ENCODE data around the gene PON2. TPM values are rescaled to one million over a fixed set of nuclear protein-coding genes. Genes with fewer than 3 reads are reported as not detected.

The PON2 gene
- total RNA-seq, 1 experiment from 2014 or later: 44.0 TPM

DNA sequence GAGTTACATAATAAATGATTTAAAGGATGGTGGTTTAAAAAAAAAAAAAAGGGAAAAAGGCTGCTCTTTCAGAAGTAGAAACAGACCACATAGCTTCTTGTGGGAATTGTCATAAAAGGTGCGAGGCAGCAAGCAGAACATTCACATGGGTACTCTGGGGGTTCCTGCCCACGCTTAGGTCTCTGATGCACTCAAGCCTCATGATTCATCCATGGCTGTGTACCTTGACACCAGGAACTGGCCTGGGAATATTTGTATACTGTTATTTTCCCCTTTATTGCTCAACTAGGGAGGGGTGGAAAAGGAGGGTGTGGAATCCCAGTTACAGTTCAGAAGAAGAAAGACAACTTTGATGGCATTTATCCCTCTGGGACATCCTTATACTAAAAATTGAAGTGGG, 4.0 kb downstream of the PON2 start (continued):
- TF ChIP-seq TCF7L2 (IDR thresholded peaks at IDR 0.05; ENCODE audit: borderline replicate concordance, extremely low read depth, insufficient read depth, insufficient read length): no peak
- no peak for TF ChIP-seq SRF (IDR thresholded peaks at IDR 0.05; ENCODE audit: low read depth)
- no peak for TF ChIP-seq RAD21 (IDR thresholded peaks at IDR 0.05; ENCODE audit: low read depth)
- TF ChIP-seq, protein P1, sequence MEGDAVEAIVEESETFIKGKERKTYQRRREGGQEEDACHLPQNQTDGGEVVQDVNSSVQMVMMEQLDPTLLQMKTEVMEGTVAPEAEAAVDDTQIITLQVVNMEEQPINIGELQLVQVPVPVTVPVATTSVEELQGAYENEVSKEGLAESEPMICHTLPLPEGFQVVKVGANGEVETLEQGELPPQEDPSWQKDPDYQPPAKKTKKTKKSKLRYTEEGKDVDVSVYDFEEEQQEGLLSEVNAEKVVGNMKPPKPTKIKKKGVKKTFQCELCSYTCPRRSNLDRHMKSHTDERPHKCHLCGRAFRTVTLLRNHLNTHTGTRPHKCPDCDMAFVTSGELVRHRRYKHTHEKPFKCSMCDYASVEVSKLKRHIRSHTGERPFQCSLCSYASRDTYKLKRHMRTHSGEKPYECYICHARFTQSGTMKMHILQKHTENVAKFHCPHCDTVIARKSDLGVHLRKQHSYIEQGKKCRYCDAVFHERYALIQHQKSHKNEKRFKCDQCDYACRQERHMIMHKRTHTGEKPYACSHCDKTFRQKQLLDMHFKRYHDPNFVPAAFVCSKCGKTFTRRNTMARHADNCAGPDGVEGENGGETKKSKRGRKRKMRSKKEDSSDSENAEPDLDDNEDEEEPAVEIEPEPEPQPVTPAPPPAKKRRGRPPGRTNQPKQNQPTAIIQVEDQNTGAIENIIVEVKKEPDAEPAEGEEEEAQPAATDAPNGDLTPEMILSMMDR (IDR thresholded peaks at IDR 0.05 in 2 of 3, conservative IDR thresholded peaks at IDR 0.05 in 1 of 3; ENCODE audit: borderline replicate concordance in 1 of 3, insufficient read depth in 1 of 3, low read depth in 2 of 3, low read length in 2 of 3): no peak
- TF ChIP-seq POLR2A (IDR thresholded peaks at IDR 0.05; ENCODE audit: borderline replicate concordance, extremely low read depth, insufficient read depth, insufficient read length): no peak
- TF ChIP-seq POLR2AphosphoS5 (IDR thresholded peaks at IDR 0.05; ENCODE audit: low read depth, low read length): no peak
- TF ChIP-seq, protein P2, sequence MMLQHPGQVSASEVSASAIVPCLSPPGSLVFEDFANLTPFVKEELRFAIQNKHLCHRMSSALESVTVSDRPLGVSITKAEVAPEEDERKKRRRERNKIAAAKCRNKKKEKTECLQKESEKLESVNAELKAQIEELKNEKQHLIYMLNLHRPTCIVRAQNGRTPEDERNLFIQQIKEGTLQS (IDR thresholded peaks at IDR 0.05): no peak
- no peak for TF ChIP-seq EZH2phosphoT487 (IDR thresholded peaks at IDR 0.05; ENCODE audit: borderline replicate concordance)
- TF ChIP-seq CEBPB (IDR thresholded peaks at IDR 0.05; ENCODE audit: low read depth): no peak

DNA sequence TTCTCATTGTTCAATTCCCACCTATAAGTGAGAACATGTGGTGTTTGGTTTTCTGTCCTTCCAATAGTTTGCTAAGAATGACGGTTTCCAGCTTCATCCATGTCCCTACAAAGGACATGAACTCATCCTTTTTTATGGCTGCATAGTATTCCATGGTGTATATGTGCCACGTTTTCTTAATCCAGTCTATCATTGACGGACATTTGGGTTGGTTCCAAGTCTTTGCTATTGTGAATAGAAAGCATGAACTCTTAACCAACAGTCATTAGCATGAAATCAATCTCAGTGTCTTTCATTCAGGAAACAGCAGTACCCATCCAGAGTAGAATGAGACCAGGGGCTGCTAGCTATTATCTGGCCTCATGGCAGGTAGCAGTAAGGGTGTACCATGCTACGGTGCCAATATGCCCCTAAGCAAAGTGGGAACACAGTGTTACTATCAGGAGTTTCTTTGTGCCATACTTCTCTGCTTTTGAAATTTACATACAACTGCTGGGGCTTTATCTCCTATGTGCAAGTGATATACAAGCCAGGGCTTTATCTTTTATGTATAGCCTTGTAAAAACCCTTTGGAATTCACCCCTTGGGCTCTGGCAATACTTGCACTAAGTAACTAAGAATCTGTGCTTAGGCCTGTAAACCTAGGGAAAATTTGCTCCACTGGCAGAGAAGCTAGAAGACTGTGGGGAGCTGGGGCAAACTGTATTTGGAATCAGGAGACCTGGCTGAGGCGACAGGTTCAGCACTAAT, 5.4 kb downstream of the PON2 start:
- H3K9me2 ChIP-seq (ENCODE audit: insufficient read depth): no peaks in the 10 kb centered on the region
- H3K9ac ChIP-seq (ENCODE audit: low read length): no peak overlapping the region
- RAD21 ChIA-PET (ENCODE audit: low non-redundant PET in 1 of 2, low total read pairs in 2 of 2, uncharacterized antibody in 2 of 2, unreplicated experiment in 2 of 2): interaction anchor here in 1 of 2 experiments (0.8 kb wide), 1 partner anchor 26 kb away, joined by 4 read pairs; no protein-coding TSS in a partner anchor
- no peak overlapping the region for H3K4me2 ChIP-seq (ENCODE audit: low read length)
- H3K9me3 ChIP-seq (ENCODE audit: control insufficient read depth in 1 of 2, insufficient read depth in 1 of 2, low read depth in 1 of 2, low read length in 2 of 2): no peaks in the 10 kb centered on the region
- H3K4me3 ChIP-seq (replicated peaks in 1 of 2; ENCODE audit: low read depth in 1 of 2, low read length in 2 of 2): no peak overlapping the region
- TF ChIP-seq YY1 (IDR thresholded peaks at IDR 0.05; ENCODE audit: extremely low read depth, insufficient replicate concordance, low read depth, low read length) (no peak), CEBPB (IDR thresholded peaks at IDR 0.05; ENCODE audit: low read depth) (no peak), EZH2 (IDR thresholded peaks at IDR 0.05) (no peak), SIN3A (IDR thresholded peaks at IDR 0.05; ENCODE audit: low read depth) (no peak), EZH2phosphoT487 (IDR thresholded peaks at IDR 0.05; ENCODE audit: borderline replicate concordance) (no peak), POLR2A (IDR thresholded peaks at IDR 0.05; ENCODE audit: borderline replicate concordance, extremely low read depth, insufficient read depth, insufficient read length) (no peak)
- TF ChIP-seq, protein P3, sequence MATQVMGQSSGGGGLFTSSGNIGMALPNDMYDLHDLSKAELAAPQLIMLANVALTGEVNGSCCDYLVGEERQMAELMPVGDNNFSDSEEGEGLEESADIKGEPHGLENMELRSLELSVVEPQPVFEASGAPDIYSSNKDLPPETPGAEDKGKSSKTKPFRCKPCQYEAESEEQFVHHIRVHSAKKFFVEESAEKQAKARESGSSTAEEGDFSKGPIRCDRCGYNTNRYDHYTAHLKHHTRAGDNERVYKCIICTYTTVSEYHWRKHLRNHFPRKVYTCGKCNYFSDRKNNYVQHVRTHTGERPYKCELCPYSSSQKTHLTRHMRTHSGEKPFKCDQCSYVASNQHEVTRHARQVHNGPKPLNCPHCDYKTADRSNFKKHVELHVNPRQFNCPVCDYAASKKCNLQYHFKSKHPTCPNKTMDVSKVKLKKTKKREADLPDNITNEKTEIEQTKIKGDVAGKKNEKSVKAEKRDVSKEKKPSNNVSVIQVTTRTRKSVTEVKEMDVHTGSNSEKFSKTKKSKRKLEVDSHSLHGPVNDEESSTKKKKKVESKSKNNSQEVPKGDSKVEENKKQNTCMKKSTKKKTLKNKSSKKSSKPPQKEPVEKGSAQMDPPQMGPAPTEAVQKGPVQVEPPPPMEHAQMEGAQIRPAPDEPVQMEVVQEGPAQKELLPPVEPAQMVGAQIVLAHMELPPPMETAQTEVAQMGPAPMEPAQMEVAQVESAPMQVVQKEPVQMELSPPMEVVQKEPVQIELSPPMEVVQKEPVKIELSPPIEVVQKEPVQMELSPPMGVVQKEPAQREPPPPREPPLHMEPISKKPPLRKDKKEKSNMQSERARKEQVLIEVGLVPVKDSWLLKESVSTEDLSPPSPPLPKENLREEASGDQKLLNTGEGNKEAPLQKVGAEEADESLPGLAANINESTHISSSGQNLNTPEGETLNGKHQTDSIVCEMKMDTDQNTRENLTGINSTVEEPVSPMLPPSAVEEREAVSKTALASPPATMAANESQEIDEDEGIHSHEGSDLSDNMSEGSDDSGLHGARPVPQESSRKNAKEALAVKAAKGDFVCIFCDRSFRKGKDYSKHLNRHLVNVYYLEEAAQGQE (IDR thresholded peaks at IDR 0.05; ENCODE audit: low read depth): no peak
- H4K20me1 ChIP-seq (ENCODE audit: insufficient read depth): no peaks in the 10 kb centered on the region
- CTCF ChIA-PET: no interaction called here
- H3K79me2 ChIP-seq (ENCODE audit: insufficient read depth, low read length): peaks cover 16% of the 10 kb centered on the region
- no peaks in the 10 kb centered on the region for H3K27me3 ChIP-seq (ENCODE audit: insufficient read depth, low read length)
- ATAC-seq (no peak), DNase-seq (ENCODE audit: low read depth, low spot score) (no peak)
- intact Hi-C loops (cut with micrococcal nuclease): no loop called here
- H3K36me3 ChIP-seq (ENCODE audit: control insufficient read depth in 1 of 2, insufficient read depth in 2 of 2, low read length in 2 of 2): no peaks in the 10 kb centered on the region
- no peak overlapping the region for H3K27ac ChIP-seq (ENCODE audit: low read depth, low read length)
- POLR2A ChIA-PET: no interaction called here
- no TSS peak for BruUV-seq (replicated peaks)
- peaks cover 6 to 7% of the 10 kb centered on the region in 2 experiments; a peak in 3 of 4 replicates for H3K4me1 ChIP-seq (ENCODE audit: control insufficient read depth in 1 of 2, insufficient read depth in 2 of 2, low read length in 2 of 2)
- no peak overlapping the region for H2AFZ ChIP-seq (ENCODE audit: low read depth, low read length, poor library complexity, severe bottlenecking)

All from HCT116 (cell line).